Stimulated activated CD4-positive, alpha-beta T cell treated with anti-CD3 and anti-CD28 coated beads, Interleukin-4, amount 100 ng/mL, for 48 hours (primary cell): ENCODE measurements around the gene SPINT4.

Experiments
- DNase-seq, 2 donors: peaks; one replicate each; pipeline ENCODE4 v3.0.0-alpha.2; 2020; ENCODE audit warnings: low read depth in 2 of 2

SPINT4 gene

GRCh38 chr20:45765307-45765875, 43.2 kb downstream of the SPINT4 start:
- no peak for DNase-seq

- DNase-seq, result no peak
These were observed 43.8 kb downstream of the SPINT4 start for GRCh38 chr20:45765980-45766379.

GRCh38 chr20:45768479-45768878, 46.3 kb downstream of the SPINT4 start:
- no peak for DNase-seq

GRCh38 chr20:45771182-45771759, 49.1 kb downstream of the SPINT4 start:
- DNase-seq, result peak; percentile 63 to 69

- no peak for DNase-seq
These were observed 50.5 kb downstream of the SPINT4 start for GRCh38 chr20:45772693-45773092.

GRCh38 chr20:45774945-45775344, 52.8 kb downstream of the SPINT4 start:
- no peak for DNase-seq

GRCh38 chr20:45775411-45775810, 53.3 kb downstream of the SPINT4 start:
- no peak for DNase-seq
